Articular chondrocyte of knee joint (primary cell): ENCODE results near the gene BCLAF1. TPM values are rescaled to one million over a fixed set of nuclear protein-coding genes. Genes with fewer than 3 reads are reported as not detected.

Experiments used
- small RNA-seq: library from RNA; depleted of rRNA; stranded (forward); fragments of <200 nt; gene quantifications from one replicate; pipeline ENCODE3, GENCODE V24; 2012
- total RNA-seq: library from RNA; depleted of rRNA; stranded (reverse); fragments of >200 nt; gene quantifications from 2 replicates; pipeline ENCODE4 v1.2.3, GENCODE V29; 2012

The BCLAF1 gene, protein sequence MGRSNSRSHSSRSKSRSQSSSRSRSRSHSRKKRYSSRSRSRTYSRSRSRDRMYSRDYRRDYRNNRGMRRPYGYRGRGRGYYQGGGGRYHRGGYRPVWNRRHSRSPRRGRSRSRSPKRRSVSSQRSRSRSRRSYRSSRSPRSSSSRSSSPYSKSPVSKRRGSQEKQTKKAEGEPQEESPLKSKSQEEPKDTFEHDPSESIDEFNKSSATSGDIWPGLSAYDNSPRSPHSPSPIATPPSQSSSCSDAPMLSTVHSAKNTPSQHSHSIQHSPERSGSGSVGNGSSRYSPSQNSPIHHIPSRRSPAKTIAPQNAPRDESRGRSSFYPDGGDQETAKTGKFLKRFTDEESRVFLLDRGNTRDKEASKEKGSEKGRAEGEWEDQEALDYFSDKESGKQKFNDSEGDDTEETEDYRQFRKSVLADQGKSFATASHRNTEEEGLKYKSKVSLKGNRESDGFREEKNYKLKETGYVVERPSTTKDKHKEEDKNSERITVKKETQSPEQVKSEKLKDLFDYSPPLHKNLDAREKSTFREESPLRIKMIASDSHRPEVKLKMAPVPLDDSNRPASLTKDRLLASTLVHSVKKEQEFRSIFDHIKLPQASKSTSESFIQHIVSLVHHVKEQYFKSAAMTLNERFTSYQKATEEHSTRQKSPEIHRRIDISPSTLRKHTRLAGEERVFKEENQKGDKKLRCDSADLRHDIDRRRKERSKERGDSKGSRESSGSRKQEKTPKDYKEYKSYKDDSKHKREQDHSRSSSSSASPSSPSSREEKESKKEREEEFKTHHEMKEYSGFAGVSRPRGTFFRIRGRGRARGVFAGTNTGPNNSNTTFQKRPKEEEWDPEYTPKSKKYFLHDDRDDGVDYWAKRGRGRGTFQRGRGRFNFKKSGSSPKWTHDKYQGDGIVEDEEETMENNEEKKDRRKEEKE
- 163 and 164 TPM in 2 replicates for total RNA-seq

DNA sequence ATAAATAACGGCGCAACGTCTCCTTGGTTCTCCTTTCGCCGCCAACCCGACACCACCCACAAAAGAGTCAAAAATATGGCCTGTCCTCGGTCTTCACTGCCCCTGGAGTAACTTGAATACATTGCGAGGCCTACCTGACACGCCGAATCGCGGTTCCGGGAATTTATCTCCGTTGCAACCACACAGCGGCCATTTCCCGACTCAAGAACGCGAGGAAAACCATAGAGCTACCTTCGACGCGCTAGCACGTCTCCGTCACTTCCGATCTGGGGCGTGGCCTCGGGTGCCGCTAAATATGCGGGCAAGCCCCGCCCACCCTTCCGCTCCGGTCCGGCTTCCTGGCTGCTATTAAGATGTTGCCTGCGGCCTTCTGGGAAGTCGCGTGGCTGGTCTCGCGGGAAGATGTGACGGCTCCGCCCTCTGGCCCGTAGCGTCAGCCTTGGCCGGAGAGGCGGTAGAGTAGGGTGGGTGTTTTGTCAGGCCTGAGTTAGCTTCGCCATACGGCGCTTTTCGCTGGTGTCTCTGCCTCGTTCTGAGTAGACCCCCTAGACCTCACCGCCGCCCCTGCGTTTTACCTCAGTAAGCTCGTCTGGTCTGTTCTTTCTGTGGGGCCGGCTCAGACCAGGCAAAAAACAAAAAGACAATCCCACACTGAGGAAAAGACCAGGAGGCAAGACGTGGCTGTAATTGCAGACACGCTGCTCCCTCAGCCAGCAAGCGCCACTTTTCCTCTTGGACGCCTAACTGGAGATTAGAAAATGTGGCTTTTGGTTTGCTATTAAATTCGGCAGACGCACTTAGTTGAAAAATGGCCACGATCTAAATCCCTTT is at the start of gene BCLAF1:
Gene BCLAF1, minus strand, starts transcription at position 268 of the 831 bp plus-strand sequence. CDS start 9,980 bp downstream, outside the sequence.

DNA sequence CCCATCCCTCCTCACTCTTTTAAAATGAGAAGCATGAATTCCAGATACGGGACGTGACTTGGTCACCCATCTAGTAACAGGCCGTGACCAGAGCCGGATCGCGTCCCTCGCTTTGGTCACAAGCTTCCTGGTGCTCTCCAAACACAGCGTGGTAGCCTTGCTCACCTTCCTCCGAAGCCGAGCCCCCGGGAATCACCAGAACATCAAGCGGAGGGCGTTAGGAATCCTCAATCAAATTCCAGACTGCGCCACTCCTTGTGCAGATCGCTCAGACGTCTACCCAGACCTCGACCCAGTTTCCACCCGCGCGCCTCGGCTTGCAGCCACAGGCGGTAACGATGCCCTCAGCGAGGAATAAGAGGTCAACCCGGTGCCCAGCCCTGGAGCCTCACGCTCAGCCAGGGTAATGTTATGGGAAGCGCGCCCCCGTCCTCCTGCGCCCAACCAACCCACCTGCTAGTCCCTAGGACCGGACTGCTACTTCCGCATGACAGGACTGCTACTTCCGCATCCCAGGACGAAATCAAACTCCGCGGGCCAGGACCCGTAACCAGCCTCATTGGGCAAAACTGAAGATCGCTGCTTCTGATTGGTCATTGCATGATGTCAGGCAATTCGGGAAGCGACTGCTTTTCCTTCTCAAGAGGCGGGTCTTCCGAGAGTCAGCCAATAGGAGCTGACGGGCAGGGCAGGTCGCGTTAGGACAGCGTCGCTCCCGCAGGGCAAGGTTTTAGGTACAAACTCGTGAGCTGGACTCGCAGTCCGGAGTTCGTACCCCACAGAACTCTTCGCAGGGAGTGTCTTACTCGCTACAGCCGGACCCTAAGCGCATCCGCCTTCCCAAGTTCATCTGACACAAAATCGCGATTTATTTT is 39.6 kb downstream of the BCLAF1 start, which contains the start of gene MTFR2:
Gene MTFR2, minus strand, starts transcription at position 501 of the 875 bp plus-strand sequence. CDS start 1,212 bp downstream, outside the sequence.

Small RNA genes within 50 kb of the gene (small RNA-seq; reads per million reads assigned to genes)
- gene AL023284.1, result not detected

Other genes with a start within 250 kb of the BCLAF1 start
- 2.0 and 3.1 TPM in 2 replicates for gene MTFR2, start 39.5 kb downstream of the BCLAF1 start, total RNA-seq